HG02571 (cell line): ENCODE measurements around the gene SCIN.
"Not testable (repeated sequence)": the region's sequence is repeated elsewhere in the genome, so short reads cannot be mapped to it uniquely, and the experiment has no call there.

Experiments
- ATAC-seq: cut with Tn5 transposase; IDR thresholded peaks from one replicate; pipeline ENCODE4 v1.9.1; 2021; ENCODE audit warnings: mild to moderate bottlenecking, moderate library complexity; ENCODE audit not compliant: unreplicated experiment

SCIN gene

GRCh38 chr7:12646139-12646538 is 75.6 kb downstream of the SCIN start:
- ATAC-seq: no peak

- ATAC-seq: no peak
These were observed 77.1 kb downstream of the SCIN start for GRCh38 chr7:12647364-12648219.

GRCh38 chr7:12648704-12649261 is 78.3 kb downstream of the SCIN start:
- ATAC-seq: no peak

- no peak for ATAC-seq
These were observed 78.8 kb downstream of the SCIN start for GRCh38 chr7:12649348-12649747.

- no peak for ATAC-seq
These were observed 79.6 kb downstream of the SCIN start for GRCh38 chr7:12650080-12650479.

GRCh38 chr7:12653110-12653509 is 82.6 kb downstream of the SCIN start:
- no peak for ATAC-seq

GRCh38 chr7:12653518-12653917 is 83.0 kb downstream of the SCIN start:
- ATAC-seq: no peak

- no peak for ATAC-seq
These were observed 84.6 kb downstream of the SCIN start for GRCh38 chr7:12655161-12655560.

- not testable (repeated sequence) for ATAC-seq
These were observed 89.9 kb downstream of the SCIN start for GRCh38 chr7:12660423-12660822.

GRCh38 chr7:12660986-12661385 is 90.5 kb downstream of the SCIN start:
- not testable (repeated sequence) for ATAC-seq

GRCh38 chr7:12661581-12661980 is 91.1 kb downstream of the SCIN start:
- no peak for ATAC-seq

- no peak for ATAC-seq
These were observed 99.6 kb downstream of the SCIN start for GRCh38 chr7:12670000-12670729.

GRCh38 chr7:12670743-12671520 is 100.4 kb downstream of the SCIN start:
- ATAC-seq: no peak

GRCh38 chr7:12673436-12673835 is 102.9 kb downstream of the SCIN start:
- not testable (repeated sequence) for ATAC-seq

GRCh38 chr7:12674053-12674452 is 103.5 kb downstream of the SCIN start:
- ATAC-seq: no peak

- no peak for ATAC-seq
These were observed 104.3 kb downstream of the SCIN start for GRCh38 chr7:12674861-12675260.

- ATAC-seq: no peak
These were observed 113.4 kb downstream of the SCIN start for GRCh38 chr7:12683678-12684585.

GRCh38 chr7:12684733-12685132 is 114.2 kb downstream of the SCIN start:
- ATAC-seq: no peak

- ATAC-seq: no peak
These were observed 115.0 kb downstream of the SCIN start for GRCh38 chr7:12685550-12685949.
